ENCODE measurements around the gene LAGE3.
"Not testable (repeated sequence)": the region's sequence is repeated elsewhere in the genome, so short reads cannot be mapped to it uniquely, and the experiment has no call there.

LAGE3 gene

DNA sequence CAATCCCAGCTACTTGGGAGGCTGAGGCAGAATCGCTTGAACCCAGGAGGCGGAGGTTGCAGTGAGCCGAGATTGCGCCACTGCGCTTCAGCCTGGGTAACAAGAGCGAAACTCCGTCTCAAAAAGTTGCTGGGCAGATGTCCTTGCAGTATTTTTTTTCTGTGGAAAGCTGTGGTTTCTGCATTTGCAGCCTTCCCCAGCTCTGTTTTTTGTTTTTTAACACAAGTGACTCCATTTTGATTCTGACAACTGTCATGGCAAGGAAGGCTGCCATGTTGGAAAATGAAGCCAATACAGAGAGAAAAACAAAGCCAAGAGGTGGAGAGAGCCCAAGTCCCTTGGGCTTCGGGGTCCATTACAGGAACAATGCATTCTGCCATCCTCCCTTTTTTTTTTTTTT, 23.0 kb upstream of the LAGE3 start:
- DNase-seq (ENCODE audit: low read depth): no peak
- no peak overlapping the region for H3K4me3 ChIP-seq (replicated peaks; ENCODE audit: low read depth, low read length)
- TF ChIP-seq, protein P1, sequence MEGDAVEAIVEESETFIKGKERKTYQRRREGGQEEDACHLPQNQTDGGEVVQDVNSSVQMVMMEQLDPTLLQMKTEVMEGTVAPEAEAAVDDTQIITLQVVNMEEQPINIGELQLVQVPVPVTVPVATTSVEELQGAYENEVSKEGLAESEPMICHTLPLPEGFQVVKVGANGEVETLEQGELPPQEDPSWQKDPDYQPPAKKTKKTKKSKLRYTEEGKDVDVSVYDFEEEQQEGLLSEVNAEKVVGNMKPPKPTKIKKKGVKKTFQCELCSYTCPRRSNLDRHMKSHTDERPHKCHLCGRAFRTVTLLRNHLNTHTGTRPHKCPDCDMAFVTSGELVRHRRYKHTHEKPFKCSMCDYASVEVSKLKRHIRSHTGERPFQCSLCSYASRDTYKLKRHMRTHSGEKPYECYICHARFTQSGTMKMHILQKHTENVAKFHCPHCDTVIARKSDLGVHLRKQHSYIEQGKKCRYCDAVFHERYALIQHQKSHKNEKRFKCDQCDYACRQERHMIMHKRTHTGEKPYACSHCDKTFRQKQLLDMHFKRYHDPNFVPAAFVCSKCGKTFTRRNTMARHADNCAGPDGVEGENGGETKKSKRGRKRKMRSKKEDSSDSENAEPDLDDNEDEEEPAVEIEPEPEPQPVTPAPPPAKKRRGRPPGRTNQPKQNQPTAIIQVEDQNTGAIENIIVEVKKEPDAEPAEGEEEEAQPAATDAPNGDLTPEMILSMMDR (IDR thresholded peaks at IDR 0.05; ENCODE audit: low read length, missing control alignments): no peak

DNA sequence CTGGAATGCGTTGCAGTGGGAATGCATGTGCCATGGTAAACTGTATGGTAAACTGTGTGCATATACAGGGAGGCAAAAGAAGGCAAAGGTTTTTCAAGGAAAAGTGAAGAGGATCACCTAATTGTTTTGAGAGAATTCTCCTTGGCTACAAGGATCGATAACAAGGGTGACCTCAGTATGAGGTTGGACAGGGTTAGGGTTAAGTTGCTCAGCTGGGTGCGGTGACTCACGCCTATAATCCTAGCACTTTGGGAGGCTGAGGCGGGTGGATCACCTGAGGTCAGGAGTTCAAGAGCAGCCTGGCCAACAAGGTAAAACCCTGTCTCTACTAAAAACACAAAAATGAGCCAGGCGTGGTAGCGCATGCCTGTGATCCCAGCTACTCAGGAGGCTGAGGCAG, 22.3 kb upstream of the LAGE3 start:
- H3K4me3 ChIP-seq (replicated peaks; ENCODE audit: low read depth, low read length); DNase-seq (ENCODE audit: low read depth): not testable (repeated sequence)

DNA sequence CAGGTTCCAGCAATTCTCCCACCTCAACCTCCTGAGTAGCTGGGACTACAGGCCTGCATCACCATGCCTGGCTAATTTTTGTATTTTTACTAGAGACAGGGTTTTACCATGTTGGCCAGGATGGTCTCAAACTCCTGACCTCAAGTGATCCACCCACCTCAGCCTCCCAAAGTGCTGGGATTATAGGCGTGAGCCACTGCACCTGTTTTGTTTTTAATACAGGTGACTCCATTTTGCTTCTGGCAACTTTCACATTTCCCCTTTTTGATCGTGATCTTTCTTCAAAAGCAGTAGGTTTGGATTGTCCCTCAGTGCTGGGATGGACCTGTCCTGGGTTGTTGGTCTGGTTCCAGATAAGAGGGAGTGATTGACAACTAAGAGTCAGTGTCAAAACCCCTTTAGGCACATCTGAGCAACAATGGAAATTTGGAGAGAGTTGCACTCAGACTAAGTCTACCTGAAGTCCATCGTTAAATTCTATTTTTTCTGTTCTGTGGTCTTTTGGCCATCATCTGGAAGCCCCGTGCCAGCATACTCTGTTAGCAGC, 17.6 kb upstream of the LAGE3 start:
- not testable (repeated sequence) for DNase-seq (ENCODE audit: low read depth); H3K4me3 ChIP-seq (replicated peaks; ENCODE audit: low read depth, low read length)

DNA sequence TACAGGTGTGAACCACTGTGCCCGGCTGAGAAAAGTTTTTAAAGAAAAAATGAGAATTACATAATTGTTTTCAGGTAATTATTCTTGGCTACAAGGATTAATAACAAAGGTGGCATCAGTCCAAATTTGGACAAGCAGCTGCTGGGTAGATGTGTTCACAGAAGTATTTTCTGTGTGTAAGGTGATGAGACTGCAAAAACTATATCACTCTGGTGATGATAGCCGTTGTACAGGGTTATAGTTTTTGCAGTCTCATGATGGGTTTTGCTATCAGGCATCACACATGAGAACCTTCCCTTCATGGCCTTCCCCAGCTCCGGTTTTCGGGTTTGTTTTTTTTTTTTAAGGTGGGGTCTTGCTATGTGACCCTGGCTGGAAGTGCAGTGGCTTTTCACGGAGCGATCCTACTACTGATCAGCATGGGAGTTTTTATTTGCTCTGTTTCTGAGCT, 16.4 kb upstream of the LAGE3 start:
- H3K4me3 ChIP-seq (replicated peaks; ENCODE audit: low read depth, low read length): no peak overlapping the region
- TF ChIP-seq, protein P1 (IDR thresholded peaks at IDR 0.05; ENCODE audit: low read length, missing control alignments): no peak
- no peak for DNase-seq (ENCODE audit: low read depth)

DNA sequence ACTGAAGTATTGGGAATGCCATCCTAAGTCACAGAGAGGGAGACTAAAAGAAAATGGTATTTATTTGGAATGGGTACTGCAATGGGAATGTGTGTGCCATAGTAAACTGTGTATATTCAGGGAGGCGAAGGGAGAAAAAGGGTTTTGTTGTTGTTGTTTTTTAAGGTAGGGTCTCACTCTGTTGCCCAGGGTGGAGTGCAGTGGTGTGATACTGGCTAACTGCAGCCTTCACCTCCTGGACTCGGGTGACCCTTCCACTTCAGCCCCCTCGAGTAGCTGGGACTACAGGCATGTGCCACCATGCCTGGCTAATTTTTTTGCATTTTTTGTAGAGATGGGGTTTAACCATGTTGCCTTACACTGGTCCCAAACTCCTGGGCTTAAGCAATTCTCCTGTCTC, 15.6 kb upstream of the LAGE3 start:
- no peak for DNase-seq (ENCODE audit: low read depth)
- H3K4me3 ChIP-seq (replicated peaks; ENCODE audit: low read depth, low read length): no peak overlapping the region
- TF ChIP-seq, protein P1 (IDR thresholded peaks at IDR 0.05; ENCODE audit: low read length, missing control alignments): no peak

DNA sequence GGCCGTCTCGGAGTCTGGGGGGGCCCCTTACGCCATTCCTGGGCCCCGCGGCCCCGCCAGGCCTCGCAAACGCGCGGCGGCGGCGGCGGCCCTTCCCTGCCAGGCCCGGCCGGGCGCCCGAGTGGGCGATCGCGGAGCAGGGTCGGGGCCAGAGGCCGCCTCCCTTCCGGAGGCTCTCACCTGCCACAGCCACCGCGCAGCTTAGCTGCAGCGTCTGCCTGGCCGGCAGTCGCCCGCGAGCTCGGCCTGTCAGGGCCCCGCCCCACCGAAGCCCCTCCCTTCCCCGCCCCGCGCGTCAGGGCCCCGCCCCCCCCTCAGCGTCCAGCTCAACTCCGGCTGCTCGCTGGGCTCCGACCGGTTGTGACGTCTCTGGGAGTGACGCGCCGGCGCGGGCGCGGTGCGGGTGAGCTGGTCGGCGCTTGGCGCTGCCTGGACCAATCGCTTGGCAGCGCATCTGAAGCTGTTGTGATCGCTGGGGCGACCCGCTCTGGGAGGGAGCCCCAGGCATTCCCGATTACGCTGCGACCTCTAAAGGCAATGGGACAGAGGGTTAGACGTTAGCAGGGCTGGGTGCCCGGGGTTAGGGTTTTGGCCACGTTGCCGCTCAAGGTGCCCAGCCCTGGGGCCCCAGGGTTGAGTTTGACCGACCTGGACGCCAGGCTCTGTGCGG, 11.5 kb upstream of the LAGE3 start, which contains the start of gene SLC10A3:
Gene SLC10A3 (minus strand): TSS at position 216 of the 670 bp plus-strand sequence. CDS start 1,689 bp downstream, outside the sequence.
- DNase-seq (ENCODE audit: low read depth): peak; percentile 94
- H3K4me3 ChIP-seq (replicated peaks; ENCODE audit: low read depth, low read length): peak within 1 kb of the TSS; percentile 64
- TF ChIP-seq, protein P1 (IDR thresholded peaks at IDR 0.05; ENCODE audit: low read length, missing control alignments): no peak

DNA sequence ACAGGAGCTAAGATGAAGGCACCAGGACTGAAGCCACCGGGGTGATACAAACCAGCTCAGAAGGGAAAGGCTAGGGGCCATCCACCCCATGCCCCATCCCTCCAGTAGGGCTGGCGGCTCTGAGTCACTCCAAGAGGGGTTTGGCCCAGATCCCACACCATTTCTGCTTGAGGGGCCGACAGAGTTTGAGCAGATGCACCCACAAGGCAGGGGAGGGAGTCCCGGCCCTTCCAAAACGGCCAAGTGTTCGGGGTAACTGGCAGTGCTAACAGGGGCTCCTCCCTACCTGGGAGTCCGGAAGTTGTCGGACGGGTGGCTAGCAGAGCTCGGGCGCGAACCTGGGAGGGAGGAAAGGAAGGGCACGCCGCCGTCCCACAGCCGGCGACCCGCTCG, 10.9 kb upstream of the LAGE3 start:
- TF ChIP-seq, protein P1 (IDR thresholded peaks at IDR 0.05; ENCODE audit: low read length, missing control alignments): no peak
- H3K4me3 ChIP-seq (replicated peaks; ENCODE audit: low read depth, low read length): peak overlapping the region; percentile 64
- peak; percentile 44 for DNase-seq (ENCODE audit: low read depth)

DNA sequence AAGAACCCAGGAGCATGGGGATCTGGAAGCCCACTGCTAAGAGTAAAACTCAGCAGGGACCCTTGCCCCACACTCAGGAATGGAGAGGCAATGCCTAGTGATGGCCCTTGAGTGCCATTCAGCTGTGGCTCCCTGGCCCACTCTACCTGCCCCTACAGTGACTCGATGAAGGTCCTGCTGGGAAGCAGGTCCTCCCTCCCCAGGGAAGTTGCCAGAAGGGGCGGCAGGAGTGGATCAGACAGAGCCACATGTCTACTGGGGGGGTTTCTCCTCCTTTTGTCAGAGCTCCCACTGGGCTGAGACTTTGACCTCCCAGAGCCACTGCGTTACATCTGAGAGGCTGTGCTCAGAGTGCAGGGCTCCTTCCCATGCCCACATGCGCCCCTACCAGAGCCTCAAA, 10.1 kb upstream of the LAGE3 start:
- TF ChIP-seq, protein P1 (IDR thresholded peaks at IDR 0.05; ENCODE audit: low read length, missing control alignments): no peak
- H3K4me3 ChIP-seq (replicated peaks; ENCODE audit: low read depth, low read length): peak overlapping the region; percentile 64

More for the DNA sequence above, 10.1 kb upstream of the LAGE3 start:
- no peak for DNase-seq (ENCODE audit: low read depth)
